H54 (cell line): ENCODE data around the gene NFATC4.
A peak's percentile ranks its signal among the peaks of the same experiment; 100 is the strongest.

Experiments
- DNase-seq: peaks from one replicate; pipeline ENCODE4 v3.0.0; 2011; ENCODE audit warnings: low spot score, mixed read lengths; ENCODE audit not compliant: insufficient read length
- FAIRE-seq: peaks from 3 replicates; lab custom pipeline; 2011; peaks lifted over from hg19 to GRCh38; lab: Jason Lieb, UNC
- POLR2A ChIP-seq: IDR thresholded peaks from 2 replicates; pipeline ENCODE4 v1.6.1; 2011; ENCODE audit warnings: low read depth, mild to moderate bottlenecking, low read length

NFATC4 gene

GRCh38 chr14:24332268-24332993 lies 35.6 kb upstream of the NFATC4 start:
- DNase-seq (peak; percentile 44), FAIRE-seq (no peak)
- TF ChIP-seq POLR2A = no peak

GRCh38 chr14:24334431-24335291 lies 33.3 kb upstream of the NFATC4 start, which contains the start of gene ADCY4:
Gene ADCY4, minus strand, starts transcription at chr14:24335071. Its CDS starts 419 bp downstream, at chr14:24334652.
- no peak for TF ChIP-seq POLR2A
- FAIRE-seq = no peak
- DNase-seq = no peak

- DNase-seq (no peak), FAIRE-seq (no peak)
- no peak for TF ChIP-seq POLR2A
Measured at GRCh38 chr14:24335461-24336171, 32.4 kb upstream of the NFATC4 start.

- DNase-seq (no peak), FAIRE-seq (no peak)
- TF ChIP-seq POLR2A = no peak
Measured at GRCh38 chr14:24337144-24337823, 30.7 kb upstream of the NFATC4 start.

- no peak for DNase-seq
Measured at GRCh38 chr14:24337824-24338175, 30.2 kb upstream of the NFATC4 start.

GRCh38 chr14:24338843-24339242 lies 29.1 kb upstream of the NFATC4 start:
- no peak for TF ChIP-seq POLR2A
- no peak for DNase-seq
- FAIRE-seq = no peak

More at GRCh38 chr14:24337824-24338175, 30.2 kb upstream of the NFATC4 start:
- no peak for TF ChIP-seq POLR2A
- no peak for FAIRE-seq

- FAIRE-seq (no peak), DNase-seq (no peak)
- no peak for TF ChIP-seq POLR2A
Measured at GRCh38 chr14:24339284-24340151, 28.5 kb upstream of the NFATC4 start, which contains the start of gene RIPK3. Gene RIPK3, minus strand, starts transcription at chr14:24339991. Its CDS starts 165 bp downstream, at chr14:24339826.

- no peak for FAIRE-seq
- no peak for TF ChIP-seq POLR2A
- DNase-seq = no peak
Measured at GRCh38 chr14:24340606-24341005, 27.4 kb upstream of the NFATC4 start.

- FAIRE-seq (no peak), DNase-seq (no peak)
- TF ChIP-seq POLR2A = no peak
Measured at GRCh38 chr14:24342889-24343288, 25.1 kb upstream of the NFATC4 start.

- FAIRE-seq = no peak
- DNase-seq = no peak
- TF ChIP-seq POLR2A = no peak
Measured at GRCh38 chr14:24343795-24344660, 24.0 kb upstream of the NFATC4 start.

- DNase-seq = no peak
- no peak for TF ChIP-seq POLR2A
- FAIRE-seq = no peak
Measured at GRCh38 chr14:24347134-24347533, 20.9 kb upstream of the NFATC4 start.
